Measurements from ENCODE around the gene ASAH2B. TPM values are rescaled to one million over a fixed set of nuclear protein-coding genes. Genes with fewer than 3 reads are reported as not detected.
"Not testable (repeated sequence)": the region's sequence is repeated elsewhere in the genome, so short reads cannot be mapped to it uniquely, and the experiment has no call there.

ASAH2B gene
- total RNA-seq, 1 experiment from 2014 or later: 8.6 TPM

- not testable (repeated sequence) for H3K23me2 ChIP-seq (ENCODE audit: insufficient read length, low read depth, low read length, poor library complexity, severe bottlenecking); H2BK120ac ChIP-seq (ENCODE audit: low read depth, low read length, poor library complexity, severe bottlenecking); H4K5ac ChIP-seq (ENCODE audit: insufficient read length, low read depth, low read length); H2BK12ac ChIP-seq (ENCODE audit: insufficient read length, low read depth, low read length); H3K36me3 Mint-ChIP-seq (ENCODE audit: insufficient read depth in 1 of 3, low read depth in 3 of 3); H3K27me3 ChIP-seq (ENCODE audit: insufficient read depth, low read length); H3K79me2 ChIP-seq (ENCODE audit: insufficient read depth, low read length); H4K20me1 ChIP-seq (ENCODE audit: control insufficient read depth, insufficient read depth, insufficient read length); H2AFZ ChIP-seq (ENCODE audit: low read length); H3T11ph ChIP-seq (ENCODE audit: low read length); H2BK15ac ChIP-seq (ENCODE audit: low read depth, low read length); H3K9ac ChIP-seq (ENCODE audit: extremely low read depth, insufficient read length, low read length); H3K79me1 ChIP-seq (ENCODE audit: insufficient read depth, low read depth, low read length, poor library complexity, severe bottlenecking); H2BK20ac ChIP-seq (ENCODE audit: low read depth, low read length, poor library complexity, severe bottlenecking); H3K4me3 Mint-ChIP-seq; H2AK5ac ChIP-seq (ENCODE audit: insufficient read length, low read length); H3K27ac ChIP-seq (ENCODE audit: insufficient read length, low read depth, low read length); H3K4me1 Mint-ChIP-seq; H3K27ac Mint-ChIP-seq; DNase-seq; H3K4me2 ChIP-seq (ENCODE audit: insufficient read depth, insufficient read length, low read length); H3K56ac ChIP-seq (ENCODE audit: insufficient read length, low read depth, low read length); H3K4me1 ChIP-seq (ENCODE audit: insufficient read depth, low read length); H3K23ac ChIP-seq (ENCODE audit: insufficient read length, low read depth, low read length); H3K9me3 ChIP-seq (ENCODE audit: control insufficient read depth, low read depth, low read length); H4K8ac ChIP-seq (replicated peaks; ENCODE audit: insufficient read length, low read depth, low read length); H4K91ac ChIP-seq (ENCODE audit: insufficient read length, low read depth, low read length); H3K4ac ChIP-seq (ENCODE audit: low read depth, low read length); H2BK5ac ChIP-seq (ENCODE audit: insufficient read length, low read length); H3K18ac ChIP-seq (ENCODE audit: insufficient read length, low read depth, low read length); H3K14ac ChIP-seq (ENCODE audit: insufficient read depth, low read length); H3K27me3 Mint-ChIP-seq (ENCODE audit: low read depth)
- WGBS (ENCODE audit: extremely low coverage, insufficient read length, low lambda C conversion rate): no CpG with 5 or more reads among the region's 5 CpGs
- H3K9me3 Mint-ChIP-seq: peaks cover 5 to 12% of the 10 kb centered on the region in 2 experiments; a peak in 2 of 5 replicates
Observed at GRCh38 chr10:50766774-50767513, 27.2 kb downstream of the ASAH2B start.

- not testable (repeated sequence) for H4K5ac ChIP-seq (ENCODE audit: insufficient read length, low read depth, low read length); H3K9me3 ChIP-seq (ENCODE audit: control insufficient read depth, low read depth, low read length); H3K4ac ChIP-seq (ENCODE audit: low read depth, low read length); H3K79me1 ChIP-seq (ENCODE audit: insufficient read depth, low read depth, low read length, poor library complexity, severe bottlenecking); H3K4me1 ChIP-seq (ENCODE audit: insufficient read depth, low read length); H3K4me3 Mint-ChIP-seq; H3K9me3 Mint-ChIP-seq; H2AK5ac ChIP-seq (ENCODE audit: insufficient read length, low read length); H2BK20ac ChIP-seq (ENCODE audit: low read depth, low read length, poor library complexity, severe bottlenecking); DNase-seq; H3K56ac ChIP-seq (ENCODE audit: insufficient read length, low read depth, low read length); H3K4me1 Mint-ChIP-seq; H3K27me3 ChIP-seq (ENCODE audit: insufficient read depth, low read length); H2AFZ ChIP-seq (ENCODE audit: low read length); H3K23me2 ChIP-seq (ENCODE audit: insufficient read length, low read depth, low read length, poor library complexity, severe bottlenecking); H3T11ph ChIP-seq (ENCODE audit: low read length); H2BK15ac ChIP-seq (ENCODE audit: low read depth, low read length); H3K79me2 ChIP-seq (ENCODE audit: insufficient read depth, low read length); H2BK12ac ChIP-seq (ENCODE audit: insufficient read length, low read depth, low read length); H3K27ac ChIP-seq (ENCODE audit: insufficient read length, low read depth, low read length); H3K9ac ChIP-seq (ENCODE audit: extremely low read depth, insufficient read length, low read length); H4K20me1 ChIP-seq (ENCODE audit: control insufficient read depth, insufficient read depth, insufficient read length); H3K36me3 Mint-ChIP-seq (ENCODE audit: insufficient read depth in 1 of 3, low read depth in 3 of 3); H4K8ac ChIP-seq (replicated peaks; ENCODE audit: insufficient read length, low read depth, low read length); H3K4me2 ChIP-seq (ENCODE audit: insufficient read depth, insufficient read length, low read length); H2BK120ac ChIP-seq (ENCODE audit: low read depth, low read length, poor library complexity, severe bottlenecking); H3K27me3 Mint-ChIP-seq (ENCODE audit: low read depth); H4K91ac ChIP-seq (ENCODE audit: insufficient read length, low read depth, low read length); H3K27ac Mint-ChIP-seq; H3K18ac ChIP-seq (ENCODE audit: insufficient read length, low read depth, low read length); H3K23ac ChIP-seq (ENCODE audit: insufficient read length, low read depth, low read length); H3K14ac ChIP-seq (ENCODE audit: insufficient read depth, low read length); H2BK5ac ChIP-seq (ENCODE audit: insufficient read length, low read length)
- no CpG with 5 or more reads among the region's 3 CpGs for WGBS (ENCODE audit: extremely low coverage, insufficient read length, low lambda C conversion rate)
Observed at GRCh38 chr10:50772042-50772441, 32.3 kb downstream of the ASAH2B start.

Measured in H9 (cell line).